AG20443 (cell line): ENCODE measurements around the gene GAS7.
A peak's percentile ranks its signal among the peaks of the same experiment; 100 is the strongest.

Experiments used
- DNase-seq: peaks from one replicate; pipeline ENCODE4 v3.0.0; 2012; ENCODE audit warnings: low spot score, mixed read lengths

The GAS7 gene

DNA sequence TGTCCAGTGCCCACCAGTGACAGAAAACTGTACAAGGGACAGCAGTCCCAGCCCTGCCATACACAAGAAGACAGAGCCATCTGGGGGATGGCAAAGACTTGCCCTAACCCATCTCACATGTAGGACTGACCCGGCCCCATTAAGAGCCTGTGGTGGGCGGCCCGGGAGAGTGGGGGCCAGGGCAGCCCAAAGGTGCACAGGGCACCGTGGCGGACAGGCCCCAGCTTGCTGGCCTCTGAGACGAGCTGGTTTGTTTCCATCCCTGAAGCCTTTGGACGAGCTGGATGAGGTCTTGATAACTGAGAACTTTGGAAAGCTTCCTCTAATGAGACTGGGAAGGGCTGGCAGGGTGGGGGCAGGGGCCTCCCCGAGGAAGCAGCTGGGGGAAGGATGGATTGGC, 282.3 kb downstream of the GAS7 start:
- no peak for DNase-seq

- no peak for DNase-seq
Measured at GRCh38 chr17:9913476-9913875, 284.9 kb downstream of the GAS7 start.

GRCh38 chr17:9912121-9913099, 286.0 kb downstream of the GAS7 start:
- peak; percentile 46 for DNase-seq

GRCh38 chr17:9911089-9911488, 287.3 kb downstream of the GAS7 start:
- DNase-seq: no peak

DNA sequence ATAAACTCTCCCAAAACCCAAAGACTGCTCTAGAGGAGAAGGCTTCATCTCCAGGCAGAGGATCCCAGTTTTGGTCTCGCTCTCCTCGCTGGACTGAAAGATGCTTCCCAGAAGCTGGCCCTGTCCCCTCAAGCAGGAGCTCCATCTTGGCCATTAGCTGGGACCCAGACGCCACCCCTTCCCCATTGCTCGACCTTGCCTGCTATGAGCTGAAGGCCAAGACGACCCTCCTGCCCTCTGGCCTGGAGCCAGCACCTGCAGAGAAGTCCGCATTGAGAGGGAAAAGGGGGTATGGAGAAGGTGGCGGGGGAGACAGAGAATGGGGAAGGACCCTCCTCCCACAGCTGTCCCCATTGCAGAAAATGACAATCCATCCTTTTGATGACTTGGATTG, 289.8 kb downstream of the GAS7 start:
- no peak for DNase-seq

GRCh38 chr17:9907883-9908648, 290.3 kb downstream of the GAS7 start:
- peak; percentile 41 for DNase-seq

DNA sequence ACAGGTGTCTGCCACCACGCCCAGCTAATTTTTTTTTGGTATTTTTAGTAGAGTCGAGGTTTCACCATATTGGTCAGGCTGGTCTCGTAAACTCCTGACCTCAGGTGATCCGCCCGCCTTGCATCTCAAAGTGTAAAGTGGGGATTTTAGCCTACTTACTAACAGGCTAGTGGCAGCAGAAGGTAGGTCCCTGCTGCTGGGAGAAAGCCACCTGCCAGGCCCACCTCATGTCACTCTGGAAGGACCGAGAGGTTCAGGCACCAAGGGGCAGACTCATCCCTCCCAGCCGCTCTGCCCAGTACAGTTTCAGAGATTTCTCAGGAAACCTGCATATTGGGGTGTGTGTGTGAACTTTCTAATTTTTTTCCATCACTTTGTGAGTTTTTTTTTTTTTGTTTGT, 291.3 kb downstream of the GAS7 start:
- DNase-seq: no peak

- DNase-seq: no peak
Measured at GRCh38 chr17:9906616-9907015, 291.8 kb downstream of the GAS7 start.

DNA sequence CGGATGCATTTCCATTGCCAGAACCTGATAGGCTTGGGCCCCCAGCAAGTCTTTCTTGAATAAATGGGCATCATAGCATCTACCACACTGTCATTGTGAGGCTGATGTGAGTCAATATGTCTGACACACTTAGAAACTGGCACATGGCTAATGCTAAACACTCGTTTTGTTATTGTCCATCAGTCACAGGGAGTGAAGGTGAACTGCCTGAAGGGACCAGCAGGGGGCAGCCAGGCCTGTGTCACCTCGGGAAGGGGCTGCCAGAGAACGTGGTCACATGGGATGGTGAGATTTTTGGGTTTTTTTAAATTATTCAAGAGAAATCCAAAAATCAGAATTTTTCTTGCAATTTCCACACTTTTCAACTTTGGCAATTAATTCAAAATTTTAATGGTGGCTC, 292.5 kb downstream of the GAS7 start:
- DNase-seq: peak; percentile 72

DNA sequence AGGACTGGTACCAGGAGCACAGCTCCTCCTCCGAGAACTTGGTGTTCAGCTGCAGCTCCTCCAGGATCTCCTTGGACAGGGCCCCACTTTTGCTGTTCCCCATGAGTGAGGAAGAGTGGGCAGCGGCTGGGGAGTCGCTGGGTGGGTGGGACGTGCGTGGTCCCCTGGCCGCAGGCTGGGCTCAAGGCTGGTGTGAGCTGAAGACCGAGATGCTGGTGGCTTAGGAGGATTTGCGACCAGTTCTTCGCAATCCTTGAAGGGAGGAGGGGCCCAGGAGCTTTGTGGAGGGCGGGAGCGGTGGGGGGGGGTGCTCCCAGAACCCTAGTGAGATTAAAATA, 293.4 kb downstream of the GAS7 start, which contains the start of gene RCVRN:
RCVRN (minus strand) TSS at position 194 of the 338 bp plus-strand sequence; CDS start at position 103, 91 bp downstream.
- DNase-seq: no peak

GRCh38 chr17:9904277-9905077, 293.9 kb downstream of the GAS7 start:
- DNase-seq: no peak

- peak; percentile 43 for DNase-seq
Measured at GRCh38 chr17:9902120-9902519, 296.3 kb downstream of the GAS7 start.

- DNase-seq: peak; percentile 86
Measured at GRCh38 chr17:9900784-9901183, 297.6 kb downstream of the GAS7 start.

DNA sequence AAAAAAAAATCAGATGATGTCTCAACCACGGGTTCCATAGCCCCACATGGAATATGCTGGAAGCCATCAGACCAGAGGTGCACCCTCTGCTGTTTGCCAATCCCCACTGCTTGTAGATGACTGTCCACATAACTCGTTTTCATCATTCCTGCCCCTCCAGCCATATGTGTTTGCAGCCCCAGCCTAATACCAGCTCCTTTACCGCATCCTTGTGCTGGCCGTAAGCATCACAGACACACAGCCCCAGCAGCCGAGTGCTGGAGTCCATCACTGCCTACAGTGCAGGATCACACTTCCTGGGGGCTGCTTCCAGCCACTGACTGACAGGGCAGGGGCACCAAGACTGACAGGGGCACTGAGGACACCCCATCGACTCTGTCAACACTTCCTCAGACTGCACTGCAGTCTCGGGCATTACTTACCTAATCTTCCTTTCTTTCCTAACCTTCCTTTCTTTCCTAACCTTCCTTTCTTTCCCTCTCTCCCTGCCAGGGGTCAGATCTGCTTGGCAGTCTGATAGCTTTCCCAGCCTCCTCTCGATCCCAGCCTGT, 298.3 kb downstream of the GAS7 start:
- peak; percentile 39 for DNase-seq

DNA sequence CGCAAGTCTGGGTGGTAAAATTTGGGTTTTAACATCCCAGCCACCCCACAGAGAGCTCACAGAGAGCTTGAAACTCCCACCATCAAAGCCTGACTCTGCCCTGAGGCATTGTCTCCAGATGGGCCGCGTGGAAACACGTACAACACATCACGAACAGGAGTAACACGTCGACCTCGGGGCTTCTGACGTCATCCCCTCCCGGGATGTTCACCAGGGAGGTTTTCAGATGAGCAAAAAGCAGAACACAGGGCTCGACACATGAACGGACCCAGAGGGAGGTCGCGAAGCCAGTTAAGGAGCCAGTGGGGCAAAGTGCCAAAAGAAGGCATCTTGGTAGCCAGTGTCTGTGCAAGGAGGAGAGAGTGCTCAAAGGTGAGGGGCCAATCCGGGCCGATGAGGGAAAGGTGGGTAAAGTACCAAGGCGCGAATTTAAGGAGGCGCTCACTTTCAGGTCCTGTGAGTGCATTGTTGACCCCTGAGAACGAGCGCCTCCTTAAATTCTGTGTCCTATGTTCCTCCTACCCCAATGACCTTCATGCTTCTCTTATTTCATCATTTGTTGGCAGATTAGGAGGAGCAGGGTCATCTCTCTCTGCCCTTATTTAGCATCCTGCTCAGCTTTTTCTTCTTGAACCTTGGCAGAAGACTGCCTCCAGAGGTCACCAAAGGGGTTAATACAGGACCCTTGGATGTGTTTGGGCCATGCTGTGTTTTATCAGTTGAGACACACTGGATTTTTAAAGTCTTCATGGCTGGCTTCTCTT, 298.9 kb downstream of the GAS7 start:
- no peak for DNase-seq

DNA sequence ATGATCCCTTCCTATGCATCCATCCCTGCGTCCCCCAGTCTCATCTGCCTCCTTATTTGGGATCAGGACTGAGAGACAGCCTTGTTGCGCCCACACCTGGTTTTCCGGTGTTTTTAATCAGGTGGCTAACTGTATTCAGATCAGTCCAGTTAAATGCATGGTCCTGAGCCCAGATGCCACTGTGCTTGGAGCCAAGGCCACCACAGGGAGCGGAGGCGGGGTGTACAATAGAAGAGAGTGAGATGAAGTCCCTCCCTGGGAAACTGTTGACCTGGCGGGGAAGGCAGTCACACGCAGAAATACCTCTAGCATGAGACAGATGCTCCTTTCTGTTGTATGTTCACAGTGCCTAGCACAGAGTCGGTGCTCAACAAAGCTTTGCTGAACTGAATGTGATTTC, 299.6 kb downstream of the GAS7 start:
- no peak for DNase-seq

DNA sequence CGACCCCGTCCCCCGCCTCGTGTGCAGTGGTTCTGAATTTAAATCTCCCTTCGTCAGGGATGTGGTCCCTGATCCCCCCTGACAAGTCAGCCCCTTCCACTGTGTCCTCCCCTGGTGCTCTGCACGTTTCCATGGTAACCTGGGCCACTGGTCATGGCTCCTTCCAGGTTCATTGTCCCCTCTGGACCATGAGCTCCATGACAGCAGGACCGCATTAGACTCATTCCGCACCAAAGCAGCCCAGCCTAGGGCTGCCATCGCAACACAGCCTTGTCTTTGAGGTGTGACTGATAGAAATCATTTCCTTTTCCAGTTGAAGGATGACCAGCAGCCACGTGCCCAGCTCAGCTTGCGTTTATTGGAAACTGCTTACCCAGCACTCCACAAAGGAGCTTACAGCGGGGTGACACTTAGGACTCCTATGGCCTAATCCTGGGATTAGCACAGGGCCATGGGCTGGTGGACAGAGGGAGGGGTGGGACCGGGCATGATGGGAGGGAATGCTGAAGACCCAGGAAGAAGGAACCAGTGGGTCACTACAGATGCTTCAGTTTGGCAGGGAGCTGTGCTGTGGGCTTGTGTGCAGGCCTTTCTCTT, 300.9 kb downstream of the GAS7 start:
- DNase-seq: no peak

DNA sequence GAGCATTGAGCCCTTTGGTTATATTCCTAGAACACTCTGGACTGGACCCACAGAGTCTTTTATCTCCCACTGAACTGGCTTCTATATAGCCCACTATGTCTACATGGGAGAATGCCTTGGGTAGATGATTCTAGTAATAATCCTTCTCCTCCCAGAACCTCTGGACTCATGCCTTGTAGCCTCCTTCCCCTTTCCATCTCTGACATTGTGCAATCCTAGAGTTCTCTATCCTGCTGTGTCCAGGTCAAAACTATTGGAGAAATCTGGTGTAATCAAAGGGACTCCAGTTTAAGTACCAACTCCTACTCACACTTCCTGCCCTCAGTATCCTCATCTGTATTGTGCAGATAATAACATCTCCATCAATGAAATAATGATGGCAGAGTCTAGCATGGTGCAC, 302.5 kb downstream of the GAS7 start:
- DNase-seq: no peak

DNA sequence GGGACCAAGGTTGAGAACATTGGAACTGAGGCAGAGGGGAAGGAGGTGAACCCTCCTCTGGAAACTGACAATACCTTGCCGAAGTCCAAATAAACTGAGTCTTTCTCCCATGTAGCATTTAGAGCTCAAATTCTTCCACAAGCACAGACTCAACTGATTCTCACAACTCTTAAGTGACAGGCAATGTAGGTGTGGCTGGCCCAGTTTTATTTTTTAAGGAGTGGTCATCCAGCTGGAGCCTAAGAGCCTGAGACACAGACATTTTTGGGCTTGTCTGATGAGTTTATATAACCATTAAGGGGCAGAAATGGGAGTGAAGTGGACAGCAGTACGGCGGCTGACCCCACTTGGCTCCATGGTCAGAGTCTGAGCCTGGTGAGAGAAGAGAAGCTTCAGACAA, 304.2 kb downstream of the GAS7 start:
- DNase-seq: no peak

DNA sequence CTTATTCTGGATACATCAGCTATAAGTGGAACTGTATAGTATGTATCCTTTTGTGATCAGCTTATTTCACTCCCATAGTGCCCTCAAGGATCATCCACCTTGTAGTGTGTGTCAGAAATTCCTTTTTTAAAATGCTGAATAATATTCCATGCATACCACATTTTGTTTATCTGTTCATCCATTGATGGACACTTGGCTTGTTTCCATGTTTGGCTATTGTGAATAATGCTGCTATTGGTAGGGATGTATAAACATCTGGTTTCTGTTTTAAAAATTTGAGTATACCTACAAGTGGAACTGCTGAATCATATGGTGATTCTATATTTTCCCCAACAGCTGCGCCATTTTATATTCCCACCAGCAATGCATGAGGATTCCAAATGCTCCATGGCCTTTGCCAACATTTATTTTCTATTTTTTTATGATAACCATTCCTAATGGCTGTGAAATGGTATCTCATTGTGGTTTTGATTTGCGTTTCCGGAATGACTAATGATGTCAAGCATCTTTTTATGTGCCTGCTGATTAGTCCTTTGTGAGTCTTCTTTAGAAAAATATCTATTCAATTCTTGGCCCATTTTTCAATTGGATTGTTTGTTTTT, 304.9 kb downstream of the GAS7 start:
- no peak for DNase-seq
